GM19238 (cell line): ENCODE results near the gene CERS1.

Experiments
- DNase-seq: peaks from one replicate; pipeline ENCODE4 v3.0.0; 2011; ENCODE audit warnings: low spot score; ENCODE audit not compliant: insufficient read length

Gene CERS1

DNA sequence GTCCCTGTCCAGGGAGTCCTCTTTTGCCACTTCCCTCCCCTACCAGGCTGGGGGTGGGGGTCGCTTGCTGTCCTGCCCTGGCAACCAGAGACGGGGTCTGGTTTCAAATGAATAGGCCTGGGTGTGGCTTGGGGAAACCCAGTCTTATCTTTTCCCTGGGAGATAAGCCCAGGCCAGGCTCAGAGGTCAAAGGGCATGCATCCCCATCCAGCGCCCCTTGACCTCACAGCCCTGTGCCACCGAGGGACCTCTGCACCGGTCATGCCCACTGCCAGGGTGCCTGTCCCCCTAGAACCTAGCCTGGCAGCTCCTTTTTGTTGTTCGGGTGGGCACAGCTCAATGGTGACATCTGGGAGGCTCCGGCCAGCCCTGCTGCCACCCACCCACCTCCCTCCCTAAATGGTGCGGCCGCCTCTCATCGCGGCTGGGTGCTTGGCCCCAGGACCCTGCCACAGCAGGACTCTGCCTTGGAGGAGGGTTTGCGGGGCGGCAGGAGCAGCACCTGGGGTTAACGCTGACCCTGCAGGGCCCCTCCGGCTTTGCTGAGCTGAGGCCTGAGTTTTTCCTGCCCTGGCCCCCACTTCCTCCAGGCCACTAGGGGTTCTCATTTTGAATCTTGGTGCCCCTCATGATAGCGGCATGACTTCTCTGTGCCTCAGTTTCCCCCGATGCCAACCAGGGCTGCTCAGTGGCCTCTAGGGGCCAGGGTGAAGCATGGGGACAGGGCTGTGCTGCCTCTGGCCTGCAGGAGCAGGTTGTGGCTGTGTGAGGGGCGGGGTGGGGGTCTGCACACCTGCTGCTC is 2.9 kb upstream of the CERS1 start:
- DNase-seq: no peak

DNA sequence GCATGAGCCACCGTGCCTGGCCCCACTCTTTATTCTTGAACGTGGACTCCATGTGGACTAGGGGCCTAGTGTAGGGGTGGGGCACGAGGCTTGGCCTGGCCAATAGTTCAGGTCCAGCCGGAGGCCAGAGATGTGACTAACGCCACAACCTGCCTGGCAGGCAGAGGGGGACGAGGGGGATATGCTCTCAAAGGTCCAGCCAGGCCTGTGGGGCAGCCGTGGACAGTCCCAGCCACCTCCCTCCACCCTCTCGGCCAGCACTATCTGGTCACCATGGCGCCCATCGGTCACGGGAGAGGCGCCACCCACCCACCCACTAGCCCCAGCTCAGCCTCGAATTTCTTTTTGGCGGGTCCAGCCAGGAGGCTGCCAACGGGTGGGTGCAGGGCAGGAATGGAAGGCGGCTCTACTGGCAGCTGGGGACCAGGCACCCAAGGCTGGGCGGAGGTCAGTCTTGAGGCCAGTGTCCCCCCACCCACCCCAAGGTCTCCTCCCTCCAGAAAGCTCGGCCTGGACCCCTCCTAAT is 2.2 kb upstream of the CERS1 start:
- no peak for DNase-seq

DNA sequence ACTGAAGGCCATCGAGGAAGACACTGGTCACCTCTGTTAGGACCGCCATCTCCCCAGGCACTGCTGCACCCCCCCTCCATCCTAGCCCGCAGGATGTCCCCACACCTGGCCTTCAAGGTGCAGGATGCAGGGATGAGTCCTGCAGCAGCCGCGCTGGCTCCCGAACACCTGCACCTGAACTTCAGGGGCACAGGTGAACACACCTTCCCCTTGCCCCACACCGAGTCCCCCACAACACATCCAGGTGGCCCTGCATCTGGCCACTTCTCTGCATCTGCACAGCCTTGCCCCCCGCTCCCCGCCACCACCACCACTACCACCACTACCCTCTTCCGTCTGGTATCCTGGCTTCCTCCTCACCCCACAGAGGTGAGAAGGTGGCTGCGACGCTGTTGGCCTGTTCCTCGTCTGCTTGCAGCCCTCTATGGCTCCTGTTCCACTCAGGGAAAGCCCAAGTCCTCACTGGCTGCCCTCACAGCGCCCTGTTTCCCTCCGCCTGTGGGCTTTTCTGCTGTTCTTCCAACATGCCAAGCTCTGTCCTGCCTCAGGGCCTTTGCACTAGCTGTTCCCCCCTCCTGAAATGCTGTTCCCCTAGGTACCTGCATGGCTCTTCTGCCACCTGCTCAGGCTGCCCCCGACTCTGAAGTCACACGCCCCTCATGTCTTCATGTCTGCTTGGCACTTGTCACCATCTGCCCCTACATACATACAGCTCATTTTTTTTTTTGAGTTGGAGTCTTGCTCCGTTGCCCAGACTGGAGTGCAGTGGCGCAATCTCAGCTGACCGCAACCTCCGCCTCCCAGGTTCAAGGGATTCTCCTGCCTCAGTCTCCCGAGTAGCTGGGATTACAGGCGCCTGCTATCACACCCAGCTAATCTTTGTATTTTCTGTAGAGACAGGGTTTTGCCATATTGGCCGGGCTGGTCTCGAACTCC is 1.4 kb upstream of the CERS1 start:
- DNase-seq: no peak

DNA sequence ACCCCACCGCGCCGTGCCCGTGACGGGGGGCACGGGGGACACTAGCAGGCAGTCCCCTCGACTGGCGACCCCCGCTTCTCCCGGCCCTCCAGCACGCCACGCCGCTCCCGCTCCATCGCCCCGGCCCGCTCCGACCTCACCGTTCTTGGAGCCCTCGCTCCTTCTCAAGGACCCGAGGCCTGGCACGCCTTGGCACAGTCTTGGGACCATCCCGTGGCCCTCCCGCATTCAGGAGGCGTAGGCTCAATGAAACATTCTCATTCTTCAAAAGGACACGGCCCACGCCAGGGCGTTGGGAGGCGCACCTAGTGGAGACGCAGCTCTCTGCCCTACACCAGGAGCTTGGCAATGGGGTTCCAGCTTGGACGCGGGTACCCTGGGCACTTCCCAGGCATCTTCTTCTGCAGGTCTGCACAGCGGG is 473 bp upstream of the CERS1 start:
- no peak for DNase-seq

DNA sequence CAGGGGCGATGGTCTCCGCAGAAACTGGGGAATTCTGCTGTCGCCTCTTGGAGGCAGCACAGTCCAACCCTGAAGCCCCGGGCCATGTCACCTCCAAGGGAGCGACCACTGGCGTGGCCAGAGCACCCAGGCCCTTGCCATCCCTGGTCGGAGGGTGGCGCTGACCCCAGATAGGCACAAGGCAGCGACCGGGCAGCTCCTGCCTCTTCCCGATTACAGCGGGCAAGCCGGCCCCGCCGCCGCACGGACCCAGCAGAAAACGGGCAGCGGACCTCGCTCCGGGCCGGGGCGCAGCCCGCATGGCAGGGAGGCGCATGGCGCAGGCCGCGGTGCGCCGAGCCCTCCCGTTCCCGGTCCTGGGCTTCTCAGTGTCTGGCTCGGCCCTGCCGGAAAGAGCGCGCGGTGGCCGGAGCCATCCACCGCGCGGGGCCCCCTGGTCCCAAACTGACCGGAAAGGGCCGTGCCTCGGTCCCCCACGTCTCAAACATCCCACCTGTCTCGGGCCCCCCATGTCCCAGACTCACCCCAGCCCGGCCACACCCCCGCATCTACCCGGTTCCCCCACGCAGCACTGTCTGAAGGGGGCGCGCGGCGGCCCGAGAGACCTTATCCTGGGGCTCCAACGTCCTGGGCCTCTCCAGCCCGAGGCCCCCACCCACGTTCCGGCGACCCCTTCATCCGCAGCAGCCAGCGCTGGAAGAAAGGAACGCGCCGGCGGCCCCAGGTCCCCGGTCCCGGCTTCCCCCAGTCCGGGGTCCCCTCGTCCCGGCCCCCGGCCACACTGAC is 727 bp downstream of the CERS1 start:
- DNase-seq: no peak

DNA sequence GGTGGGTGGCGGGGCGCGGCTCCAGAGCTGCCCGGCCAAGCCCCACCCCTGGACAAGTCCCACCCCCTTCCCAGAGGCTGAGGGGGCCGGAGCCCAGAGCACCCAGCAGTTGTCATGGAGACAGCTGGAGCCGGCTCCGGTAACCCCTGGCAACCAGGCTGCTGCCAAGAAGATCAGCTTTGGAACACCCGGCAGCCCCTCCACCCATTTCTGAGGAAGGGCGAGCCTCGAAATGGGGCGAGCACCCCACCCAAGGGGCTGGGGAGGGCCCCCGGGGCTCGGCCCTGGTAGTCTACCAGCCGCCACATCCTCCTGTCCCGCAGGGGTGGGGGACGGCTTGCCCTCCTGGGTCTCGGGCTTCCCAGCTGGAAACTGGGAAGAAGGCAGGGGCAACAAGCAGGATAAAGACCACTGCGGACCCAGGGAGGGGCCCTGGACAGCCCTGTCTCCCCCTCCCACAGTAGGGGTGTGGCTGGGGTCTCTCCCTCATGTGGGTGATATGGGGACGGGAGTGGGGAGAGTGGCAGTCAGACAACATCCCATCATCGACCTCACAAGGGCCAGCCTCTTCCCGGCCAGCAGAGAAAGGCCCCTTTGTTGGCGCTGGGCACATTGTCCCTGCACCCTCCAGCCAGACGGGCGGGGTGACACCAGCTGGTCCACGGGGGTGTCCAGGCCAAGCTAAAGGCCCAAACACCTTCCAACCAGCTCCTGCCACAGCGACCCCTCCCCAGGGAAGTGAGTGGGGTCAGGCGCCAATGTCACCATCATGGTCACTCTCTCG is 1.5 kb downstream of the CERS1 start:
- DNase-seq: no peak

DNA sequence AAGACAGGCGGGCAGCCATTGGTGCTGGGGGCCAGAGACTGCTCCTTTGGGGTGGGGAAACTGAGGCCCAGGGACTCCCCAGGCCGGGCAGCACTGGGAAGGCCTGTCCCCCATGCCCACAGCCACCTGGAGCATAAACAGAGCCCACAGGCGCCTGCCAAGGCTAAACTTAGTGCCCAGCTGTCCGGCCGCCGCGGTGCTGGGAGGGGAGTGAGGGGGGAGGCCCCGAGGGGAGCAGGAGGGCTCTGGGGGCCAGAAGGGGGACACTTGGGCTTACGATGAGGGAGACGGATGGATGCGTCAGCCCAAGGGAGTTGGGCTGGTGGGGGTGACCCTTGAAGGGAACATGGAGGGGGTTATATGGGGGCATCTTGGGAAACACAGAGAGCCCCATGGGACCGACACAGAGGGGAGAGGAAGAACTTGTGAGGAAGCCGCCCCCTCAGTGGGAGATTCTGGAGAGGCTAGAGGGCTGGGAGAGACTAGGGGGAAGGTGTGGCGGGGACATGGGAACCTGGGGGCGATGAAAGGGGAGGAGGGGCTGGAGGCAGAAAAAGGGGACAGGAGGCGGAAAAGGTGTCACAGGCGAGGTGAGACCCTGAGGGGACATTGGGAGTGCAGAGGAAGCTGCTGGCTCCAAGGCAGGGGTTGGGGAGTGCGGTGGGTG is 2.2 kb downstream of the CERS1 start:
- no peak for DNase-seq

DNA sequence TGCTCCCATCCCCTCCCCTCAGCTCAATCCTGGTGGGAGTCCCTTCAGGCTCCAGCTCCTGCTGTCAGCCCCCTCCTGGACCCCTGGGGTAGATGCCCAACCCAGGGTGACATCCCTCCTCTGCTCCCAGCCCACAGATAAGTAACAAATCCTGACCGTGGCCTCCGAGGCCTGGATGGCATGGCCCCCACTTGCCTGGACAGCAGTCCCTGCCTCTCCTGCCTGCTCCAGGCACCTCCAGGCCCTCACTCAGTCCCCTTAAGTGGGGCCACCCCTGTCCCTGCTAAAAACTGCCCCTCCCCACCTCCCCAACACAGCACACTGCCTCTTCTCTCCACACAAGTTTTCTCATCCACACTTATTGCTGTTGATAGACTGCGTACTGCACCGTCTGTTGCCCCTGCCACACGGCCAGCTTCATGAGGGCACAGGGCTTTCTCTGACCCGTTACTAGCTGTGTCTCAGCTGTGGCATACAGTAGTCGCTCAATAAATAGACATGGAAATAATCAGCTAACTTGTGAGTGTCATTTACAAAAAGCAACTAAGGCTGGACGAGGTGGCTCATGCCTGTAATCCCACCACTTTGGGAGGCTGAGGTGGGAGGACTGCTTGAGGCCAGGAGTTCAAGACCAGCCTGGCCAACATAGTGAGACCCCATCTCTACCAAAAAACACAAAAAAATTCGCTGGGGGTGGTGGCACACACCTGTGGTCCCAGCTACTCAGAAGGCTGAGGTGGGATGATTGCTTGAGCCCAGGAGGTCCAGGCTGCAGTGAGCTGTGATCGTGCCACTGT is 5.8 kb downstream of the CERS1 start:
- no peak for DNase-seq

DNA sequence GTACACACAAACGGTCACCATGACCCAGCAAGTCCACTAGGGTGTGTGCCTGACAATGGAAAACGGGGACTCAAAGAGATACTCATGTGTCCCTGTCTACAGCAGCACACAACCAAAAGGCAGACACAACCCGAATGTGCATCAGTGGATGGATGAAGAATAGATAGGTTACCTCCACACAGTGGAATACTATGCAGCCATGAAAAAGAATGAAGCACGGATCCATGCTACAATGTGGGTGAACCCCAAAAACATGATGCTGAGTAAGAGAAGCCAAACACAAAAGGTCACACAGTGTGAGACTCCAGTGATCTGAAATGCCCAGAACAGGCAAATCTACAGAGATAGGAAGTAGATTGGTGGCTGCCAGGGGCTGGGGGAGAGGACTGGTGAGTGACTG is 9.0 kb downstream of the CERS1 start:
- DNase-seq: no peak

DNA sequence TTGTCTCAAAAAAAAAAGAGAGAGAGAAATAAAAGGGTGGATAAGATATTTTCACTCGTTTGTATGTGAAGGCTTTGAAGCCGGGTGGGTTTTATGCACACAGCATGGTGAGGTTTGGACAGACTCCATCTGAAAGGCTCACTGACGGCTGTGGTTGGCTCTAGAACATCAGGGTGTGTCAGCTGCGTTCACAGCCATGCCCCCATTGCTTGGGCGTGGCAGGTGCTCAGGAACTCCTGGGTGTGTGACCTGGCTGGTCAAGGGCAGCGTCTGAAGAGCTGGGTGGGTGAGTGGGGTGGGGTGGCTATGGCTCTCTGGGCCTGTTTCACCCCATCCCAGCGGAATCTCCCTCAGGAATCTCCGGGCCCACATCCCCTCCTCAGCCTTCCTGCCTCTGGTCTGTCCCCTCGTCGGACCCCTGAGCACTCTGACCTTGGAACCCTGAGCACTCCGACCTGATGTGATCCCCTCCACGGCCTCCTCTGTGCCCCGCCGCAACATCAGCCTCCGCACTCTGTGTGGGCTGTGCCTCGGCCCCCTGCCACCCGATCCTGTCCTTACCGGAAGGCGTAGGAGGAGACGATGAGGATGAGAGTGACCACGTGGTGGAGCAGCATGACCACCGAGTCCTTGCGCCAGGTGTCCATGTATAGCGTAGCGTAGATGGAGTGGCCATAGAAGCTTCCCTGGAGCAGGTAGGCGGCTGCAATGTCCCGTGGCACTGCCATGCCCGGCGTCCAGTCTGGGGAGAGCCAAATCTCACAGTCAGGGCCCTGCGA is 12.2 kb downstream of the CERS1 start:
- DNase-seq: no peak

DNA sequence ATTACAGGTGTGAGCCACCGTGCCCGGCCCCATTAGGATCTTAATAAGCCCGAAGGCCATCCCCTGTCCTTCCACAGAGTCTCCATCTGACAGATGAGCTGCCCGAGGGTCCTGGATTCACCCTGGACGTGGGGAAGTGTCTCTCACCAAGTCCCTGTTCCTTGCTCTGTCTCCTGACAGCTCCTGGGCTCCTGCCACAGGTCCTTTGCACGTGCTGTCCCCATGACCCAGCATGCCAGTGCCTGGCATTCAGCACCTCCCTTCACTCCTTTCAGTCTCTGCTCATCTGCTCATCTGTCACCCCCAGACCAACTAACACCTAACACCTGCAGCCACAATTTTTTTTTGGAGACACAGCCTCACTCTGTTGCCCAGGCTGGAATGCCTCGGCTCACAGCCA is 14.5 kb downstream of the CERS1 start:
- no peak for DNase-seq

DNA sequence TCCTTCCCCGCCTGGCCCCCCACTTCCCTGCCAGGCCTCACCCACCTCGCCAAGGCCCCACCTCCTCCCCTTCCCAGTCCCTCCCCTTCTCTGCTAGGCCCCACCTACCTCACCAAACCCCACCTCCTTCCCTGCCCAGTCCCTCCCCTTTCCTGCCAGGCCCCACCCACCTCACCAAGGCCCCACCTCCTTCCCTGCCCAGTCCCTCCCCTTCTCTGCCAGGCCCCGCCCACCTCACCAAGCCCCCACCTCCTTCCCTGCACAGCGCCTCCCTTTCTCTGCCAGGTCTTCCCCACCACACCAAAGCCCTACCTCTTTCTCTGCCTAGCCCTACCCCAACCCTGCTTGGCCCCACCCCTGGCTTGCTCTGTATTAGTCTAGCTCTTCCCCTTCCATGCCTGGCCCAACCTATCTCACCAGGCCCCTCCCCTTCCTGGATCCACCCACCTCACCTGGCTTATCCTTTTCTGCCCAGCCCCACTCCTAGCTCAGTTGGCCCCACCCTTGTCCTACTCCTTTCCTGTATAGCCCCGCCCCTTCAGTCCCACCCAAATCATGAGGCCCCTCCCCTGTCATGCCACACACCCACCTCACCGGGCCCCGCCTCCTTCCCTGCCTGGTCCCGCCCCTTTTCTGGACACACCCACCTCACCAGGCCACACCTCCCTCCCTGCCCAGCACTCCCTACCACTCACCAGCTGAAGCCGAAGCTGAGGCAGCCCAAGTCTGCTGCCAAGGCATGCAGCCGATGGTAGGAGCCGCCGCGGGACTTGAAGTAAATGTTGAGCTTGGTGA is 16.2 kb downstream of the CERS1 start:
- no peak for DNase-seq

DNA sequence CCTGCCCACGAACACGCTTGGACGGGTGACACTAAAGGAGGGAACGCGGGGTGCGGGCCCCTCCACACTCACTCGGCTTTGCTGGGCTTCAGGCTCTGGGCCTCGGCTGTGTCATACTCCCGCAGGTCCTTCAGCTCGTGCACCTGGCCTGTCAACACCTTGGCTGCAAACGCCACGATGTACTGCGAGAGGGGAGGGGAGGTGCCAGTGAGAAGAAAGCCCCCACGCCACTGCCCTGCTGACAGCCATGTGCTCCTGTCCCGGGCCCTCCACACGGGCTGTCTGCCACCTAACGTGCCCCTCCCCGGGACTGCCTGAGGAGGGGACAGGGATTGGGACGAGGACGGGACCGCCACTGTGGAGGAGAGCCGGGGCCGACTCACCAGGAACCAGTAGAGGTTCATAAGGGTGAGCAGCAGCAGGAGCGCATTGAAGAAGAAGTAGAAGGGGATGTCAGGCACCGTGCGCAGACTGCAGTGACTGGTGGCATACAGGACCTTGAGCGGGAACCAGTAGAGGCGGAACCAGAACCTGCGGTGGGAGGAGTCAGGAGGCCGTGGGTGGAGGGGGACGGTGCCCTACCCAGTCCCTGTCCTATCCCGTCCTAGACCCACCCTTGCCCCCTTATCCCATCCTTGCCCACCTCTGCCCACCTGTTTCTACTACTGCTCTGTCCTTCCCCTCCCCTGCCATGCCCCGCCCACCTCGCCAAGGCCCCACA is 16.9 kb downstream of the CERS1 start:
- no peak for DNase-seq

DNA sequence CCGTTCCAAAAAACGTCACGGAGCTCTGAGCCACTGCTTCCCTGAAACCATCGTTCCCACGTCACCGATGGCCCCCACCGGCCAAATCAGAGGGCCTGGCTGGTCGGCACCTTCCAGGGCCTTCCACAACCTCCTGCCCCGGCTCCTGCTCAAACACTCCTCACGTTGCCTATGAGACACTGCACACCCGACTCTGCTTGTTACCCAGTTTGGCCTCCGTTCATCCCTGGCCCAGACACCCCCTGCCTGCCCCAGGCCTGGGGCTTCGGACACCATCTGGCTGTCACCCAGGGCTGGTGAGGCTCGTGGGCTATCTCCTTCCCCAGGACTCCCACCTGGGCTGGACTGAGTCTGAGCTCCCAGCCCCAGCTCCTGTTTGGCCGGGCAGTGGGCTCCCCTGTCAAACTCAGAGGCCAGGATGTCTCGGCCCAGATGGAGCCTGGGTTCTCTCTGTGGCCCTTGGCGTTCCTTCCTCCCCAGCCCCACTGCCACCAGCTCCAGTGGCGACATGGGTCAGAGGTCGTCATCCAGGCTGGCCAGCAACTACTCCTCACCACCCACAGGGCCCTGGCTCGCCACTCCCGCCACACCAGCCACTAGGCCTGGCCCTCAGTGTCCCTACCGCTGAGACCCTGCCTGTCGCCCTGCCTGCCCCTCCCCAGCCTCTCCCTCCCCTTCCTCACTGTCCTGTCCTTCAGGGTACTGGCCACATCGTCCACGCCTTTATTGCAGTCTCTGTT is 17.7 kb downstream of the CERS1 start:
- DNase-seq: no peak

DNA sequence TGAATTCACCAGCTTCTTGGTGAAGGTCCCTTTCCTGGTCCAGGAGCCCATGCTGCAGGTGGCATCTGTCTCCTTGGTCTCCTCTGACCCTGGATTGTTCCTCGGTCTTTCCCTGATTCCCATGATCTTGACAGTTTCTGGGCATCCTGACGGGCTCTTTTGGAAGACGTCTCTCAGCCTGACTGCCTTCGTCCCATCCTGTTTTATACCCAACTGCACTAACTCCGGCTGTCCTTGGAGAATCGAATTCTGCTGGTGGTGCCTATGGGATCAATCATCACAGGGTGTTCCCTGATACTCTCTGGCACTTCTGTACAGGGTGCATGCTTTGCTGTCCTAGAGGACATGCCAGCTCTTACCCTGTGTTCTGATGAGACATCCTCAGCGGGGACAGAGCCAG is 19.1 kb downstream of the CERS1 start:
- no peak for DNase-seq

DNA sequence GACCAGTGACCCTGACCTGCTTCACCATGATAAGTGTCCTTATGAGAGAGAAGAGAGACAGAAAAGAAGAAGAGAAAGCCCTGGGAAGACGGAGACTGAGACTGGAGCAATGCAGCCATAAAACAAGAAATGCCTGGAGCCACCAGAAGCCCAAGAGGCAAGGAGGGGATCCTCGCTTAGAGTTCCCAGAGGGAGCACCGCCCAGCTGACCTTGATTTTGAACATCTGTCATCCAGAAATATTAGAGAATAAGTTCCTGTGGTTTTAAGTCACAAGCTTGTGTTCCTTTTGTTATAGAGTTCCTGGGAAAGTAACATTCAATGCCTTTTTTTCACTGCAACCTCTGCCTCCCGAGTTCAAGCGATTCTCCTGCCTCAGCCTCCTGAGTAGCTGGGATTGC is 20.2 kb downstream of the CERS1 start:
- no peak for DNase-seq
